MCF 10A (cell line): ENCODE data around the gene KCNJ6. TPM values are rescaled to one million over a fixed set of nuclear protein-coding genes. Genes with fewer than 3 reads are reported as not detected.

ENCODE experiments used
- BruUV-seq: library from RNA; stranded (reverse); fragments of 400-500 nt; replicated peaks from 2 replicates; lab custom pipeline; 2021; lab: Mats Ljungman, UMichigan
- CTCF ChIA-PET: fragments of 300-600 bp; sonication (Branson Sonifier 250); formaldehyde crosslinking; extraction: SDS; loops from one replicate; lab custom pipeline; 2021; ENCODE audit warnings: antibody characterized with exemption, inconsistent platforms; lab: Yijun Ruan, JAX
- POLR2A ChIA-PET: fragments of 300-600, 350-650 bp; sonication (Branson Sonifier 250); formaldehyde crosslinking; extraction: SDS; loops from one replicate; lab custom pipeline; 2020; ENCODE audit warnings: antibody characterized with exemption, inconsistent platforms; lab: Yijun Ruan, JAX
- DNase-seq: peaks from one replicate; pipeline ENCODE4 v3.0.0-alpha.2; 2018; ENCODE audit not compliant: unreplicated experiment
- H3K27ac Mint-ChIP-seq: one replicate; pipeline ENCODE4 v1.8.0; 2022; ENCODE audit warnings: mild to moderate bottlenecking, low read depth, mixed read lengths; ENCODE audit not compliant: unreplicated experiment
- H3K27me3 Mint-ChIP-seq: one replicate; pipeline ENCODE4 v1.8.0; 2022; ENCODE audit warnings: mixed read lengths; ENCODE audit not compliant: insufficient read depth, unreplicated experiment
- H3K36me3 Mint-ChIP-seq: one replicate; pipeline ENCODE4 v1.8.0; 2022; ENCODE audit warnings: mild to moderate bottlenecking, moderate library complexity, mixed read lengths; ENCODE audit not compliant: insufficient read depth, unreplicated experiment
- H3K4me1 Mint-ChIP-seq: one replicate; pipeline ENCODE4 v1.8.0; 2022; ENCODE audit warnings: mixed read lengths; ENCODE audit not compliant: insufficient read depth, unreplicated experiment
- H3K4me3 Mint-ChIP-seq: one replicate; pipeline ENCODE4 v1.8.0; 2022; ENCODE audit warnings: mild to moderate bottlenecking, moderate library complexity, mixed read lengths; ENCODE audit not compliant: unreplicated experiment
- H3K9me3 Mint-ChIP-seq: one replicate; pipeline ENCODE4 v1.8.0; 2022; ENCODE audit warnings: mixed read lengths; ENCODE audit not compliant: unreplicated experiment
- CTCF ChIP-seq: fragments of 200-600 bp; IDR thresholded peaks from one replicate; pipeline ENCODE4 v1.8.0; 2022; ENCODE audit warnings: antibody characterized with exemption, mild to moderate bottlenecking; ENCODE audit not compliant: unreplicated experiment
- intact Hi-C: fragments of 100-400 bp; cut with micrococcal nuclease; formaldehyde crosslinking; loops from 2 replicates; pipeline ENCODE4 v1.14.1; 2022
- total RNA-seq: library from RNA; stranded (reverse); gene quantifications from 2 replicates; pipeline ENCODE4 v1.2.3, GENCODE V29; 2022

The KCNJ6 gene
- total RNA-seq, 1 experiment from 2014 or later = 0.28 TPM

GRCh38 chr21:37860416-37860815 is 55.8 kb downstream of the KCNJ6 start:
- H3K27ac Mint-ChIP-seq = no peak overlapping the region
- ChIA-PET POLR2A (no interaction called here), CTCF (interaction anchor here (0.7 kb wide), 1 partner anchor 10 kb away, joined by 6 read pairs; no protein-coding TSS in a partner anchor)
- BruUV-seq = no TSS peak
- DNase-seq = no peak
- no peaks in the 10 kb centered on the region for H3K9me3 Mint-ChIP-seq
- intact Hi-C loops = no loop called here
- no peaks in the 10 kb centered on the region for H3K27me3 Mint-ChIP-seq
- H3K36me3 Mint-ChIP-seq = peaks cover 6% of the 10 kb centered on the region
- H3K4me3 Mint-ChIP-seq = no peak overlapping the region
- no peak for TF ChIP-seq CTCF
- H3K4me1 Mint-ChIP-seq = peaks cover 6% of the 10 kb centered on the region

GRCh38 chr21:37855647-37856625 is 60.3 kb downstream of the KCNJ6 start:
- Mint-ChIP-seq H3K9me3 (peaks cover 18% of the 10 kb centered on the region), H3K4me3 (no peak overlapping the region), H3K27ac (no peak overlapping the region), H3K27me3 (no peaks in the 10 kb centered on the region), H3K4me1 (no peaks in the 10 kb centered on the region), H3K36me3 (peaks cover 6% of the 10 kb centered on the region)
- ChIA-PET POLR2A (no interaction called here), CTCF (interaction anchor here (0.7 kb wide), 1 partner anchor 60 kb away, joined by 6 read pairs; no protein-coding TSS in a partner anchor)
- no TSS peak for BruUV-seq
- TF ChIP-seq CTCF = no peak
- no peak for DNase-seq
- intact Hi-C loops = no loop called here

- CTCF ChIA-PET = interaction anchor here (0.7 to 1.1 kb wide), 2 partner anchors 9 to 61 kb away, joined by 3 to 6 read pairs; no protein-coding TSS in a partner anchor
- Mint-ChIP-seq H3K27ac (no peak overlapping the region), H3K36me3 (peaks cover 3% of the 10 kb centered on the region), H3K27me3 (no peaks in the 10 kb centered on the region), H3K9me3 (peaks cover 18% of the 10 kb centered on the region), H3K4me1 (no peaks in the 10 kb centered on the region), H3K4me3 (no peak overlapping the region)
- no TSS peak for BruUV-seq
- intact Hi-C loops = no loop called here
- POLR2A ChIA-PET = no interaction called here
- TF ChIP-seq CTCF = no peak
- DNase-seq = no peak
Measured at GRCh38 chr21:37855271-37855646, 61.0 kb downstream of the KCNJ6 start.

GRCh38 chr21:37849506-37850102 is 66.7 kb downstream of the KCNJ6 start:
- ChIA-PET CTCF (interaction anchor here (0.7 kb wide), 1 partner anchor 137 kb away, joined by 3 read pairs; no protein-coding TSS in a partner anchor), POLR2A (no interaction called here)
- TF ChIP-seq CTCF = no peak
- peaks cover 32% of the 10 kb centered on the region for H3K9me3 Mint-ChIP-seq
- H3K4me3 Mint-ChIP-seq = peak overlapping the region; percentile 2
- H3K27me3 Mint-ChIP-seq = no peaks in the 10 kb centered on the region
- no peaks in the 10 kb centered on the region for H3K36me3 Mint-ChIP-seq
- intact Hi-C loops = no loop called here
- H3K27ac Mint-ChIP-seq = peak overlapping the region; percentile 39
- H3K4me1 Mint-ChIP-seq = peaks cover 26% of the 10 kb centered on the region
- no TSS peak for BruUV-seq
- DNase-seq = peak; percentile 17
